Activated naive CD8-positive, alpha-beta T cell treated with anti-CD3 and anti-CD28 coated beads, Interleukin-2, amount 50 U/mL, for 24 hours (primary cell): ENCODE measurements around the gene KRTAP16-1.

Experiments used
- ATAC-seq: fragments of 150-1000 bp; cut with Tn5 transposase; one replicate; pipeline ENCODE4 v1.10.0; 2021
- DNase-seq: peaks from one replicate; pipeline ENCODE4 v3.0.0; 2021
- H3K27ac Mint-ChIP-seq: one replicate; pipeline ENCODE4 v1.8.0; 2021; ENCODE audit warnings: mild to moderate bottlenecking, mixed read lengths
- H3K27me3 Mint-ChIP-seq: one replicate; pipeline ENCODE4 v1.8.0; 2021; ENCODE audit warnings: mixed read lengths
- H3K36me3 Mint-ChIP-seq: one replicate; pipeline ENCODE4 v1.8.0; 2021; ENCODE audit warnings: low read depth, mixed read lengths
- H3K4me1 Mint-ChIP-seq: one replicate; pipeline ENCODE4 v1.8.0; 2021; ENCODE audit warnings: mixed read lengths
- H3K4me3 Mint-ChIP-seq: one replicate; pipeline ENCODE4 v1.8.0; 2021; ENCODE audit warnings: mild to moderate bottlenecking, moderate library complexity, mixed read lengths
- H3K9me3 Mint-ChIP-seq: one replicate; pipeline ENCODE4 v1.8.0; 2021; ENCODE audit warnings: mixed read lengths

KRTAP16-1 gene

GRCh38 chr17:41338961-41339485, 29.9 kb upstream of the KRTAP16-1 start:
- peaks cover 65% of the 10 kb centered on the region for H3K4me1 Mint-ChIP-seq
- DNase-seq = no peak
- H3K27ac Mint-ChIP-seq = no peak overlapping the region
- H3K36me3 Mint-ChIP-seq = peaks cover 5% of the 10 kb centered on the region
- ATAC-seq = peak; percentile 55
- H3K27me3 Mint-ChIP-seq = peaks cover 2% of the 10 kb centered on the region
- H3K9me3 Mint-ChIP-seq = peaks cover 6% of the 10 kb centered on the region
- H3K4me3 Mint-ChIP-seq = no peak overlapping the region

GRCh38 chr17:41335747-41336146, 26.6 kb upstream of the KRTAP16-1 start:
- peaks cover 2% of the 10 kb centered on the region for H3K27me3 Mint-ChIP-seq
- ATAC-seq = no peak
- H3K9me3 Mint-ChIP-seq = no peaks in the 10 kb centered on the region
- H3K4me1 Mint-ChIP-seq = peaks cover 50% of the 10 kb centered on the region
- H3K4me3 Mint-ChIP-seq = no peak overlapping the region
- DNase-seq = no peak
- H3K36me3 Mint-ChIP-seq = no peaks in the 10 kb centered on the region
- H3K27ac Mint-ChIP-seq = no peak overlapping the region

GRCh38 chr17:41334385-41335305, 25.5 kb upstream of the KRTAP16-1 start:
- H3K9me3 Mint-ChIP-seq = no peaks in the 10 kb centered on the region
- ATAC-seq (no peak), DNase-seq (peak; percentile 12)

GRCh38 chr17:41333836-41334235, 24.7 kb upstream of the KRTAP16-1 start:
- ATAC-seq (no peak), DNase-seq (no peak)
- no peaks in the 10 kb centered on the region for H3K27me3 Mint-ChIP-seq
- no peak overlapping the region for H3K4me3 Mint-ChIP-seq
- H3K36me3 Mint-ChIP-seq = no peaks in the 10 kb centered on the region
- H3K4me1 Mint-ChIP-seq = peaks cover 31% of the 10 kb centered on the region
- no peak overlapping the region for H3K27ac Mint-ChIP-seq
- H3K9me3 Mint-ChIP-seq = no peaks in the 10 kb centered on the region

More at GRCh38 chr17:41334385-41335305, 25.5 kb upstream of the KRTAP16-1 start:
- Mint-ChIP-seq H3K4me3 (no peak overlapping the region), H3K27ac (no peak overlapping the region), H3K36me3 (no peaks in the 10 kb centered on the region), H3K27me3 (no peaks in the 10 kb centered on the region), H3K4me1 (peaks cover 39% of the 10 kb centered on the region)

GRCh38 chr17:41333098-41333497, 24.0 kb upstream of the KRTAP16-1 start:
- Mint-ChIP-seq H3K4me3 (no peak overlapping the region), H3K4me1 (peaks cover 29% of the 10 kb centered on the region), H3K9me3 (no peaks in the 10 kb centered on the region), H3K27me3 (no peaks in the 10 kb centered on the region), H3K27ac (no peak overlapping the region), H3K36me3 (no peaks in the 10 kb centered on the region)
- ATAC-seq = no peak
- no peak for DNase-seq

GRCh38 chr17:41332239-41332638, 23.1 kb upstream of the KRTAP16-1 start:
- no peak for DNase-seq
- H3K4me3 Mint-ChIP-seq = no peak overlapping the region
- no peak overlapping the region for H3K27ac Mint-ChIP-seq
- no peak for ATAC-seq
- H3K9me3 Mint-ChIP-seq = no peaks in the 10 kb centered on the region
- no peaks in the 10 kb centered on the region for H3K36me3 Mint-ChIP-seq
- H3K4me1 Mint-ChIP-seq = peaks cover 29% of the 10 kb centered on the region
- no peaks in the 10 kb centered on the region for H3K27me3 Mint-ChIP-seq

GRCh38 chr17:41331606-41332005, 22.5 kb upstream of the KRTAP16-1 start:
- H3K4me1 Mint-ChIP-seq = peaks cover 35% of the 10 kb centered on the region
- H3K4me3 Mint-ChIP-seq = no peak overlapping the region
- H3K27ac Mint-ChIP-seq = no peak overlapping the region
- no peaks in the 10 kb centered on the region for H3K27me3 Mint-ChIP-seq
- DNase-seq = no peak
- ATAC-seq = no peak
- no peaks in the 10 kb centered on the region for H3K9me3 Mint-ChIP-seq
- H3K36me3 Mint-ChIP-seq = no peaks in the 10 kb centered on the region

GRCh38 chr17:41329279-41329948, 20.3 kb upstream of the KRTAP16-1 start:
- Mint-ChIP-seq H3K36me3 (no peaks in the 10 kb centered on the region), H3K9me3 (no peaks in the 10 kb centered on the region), H3K27me3 (no peaks in the 10 kb centered on the region), H3K4me1 (peaks cover 24% of the 10 kb centered on the region), H3K27ac (no peak overlapping the region), H3K4me3 (no peak overlapping the region)
- DNase-seq (peak; percentile 31), ATAC-seq (no peak)

GRCh38 chr17:41328207-41328606, 19.1 kb upstream of the KRTAP16-1 start:
- Mint-ChIP-seq H3K9me3 (no peaks in the 10 kb centered on the region), H3K27me3 (no peaks in the 10 kb centered on the region), H3K4me1 (peaks cover 24% of the 10 kb centered on the region), H3K27ac (no peak overlapping the region), H3K36me3 (no peaks in the 10 kb centered on the region), H3K4me3 (no peak overlapping the region)
- no peak for DNase-seq
- ATAC-seq = no peak

GRCh38 chr17:41327411-41328120, 18.5 kb upstream of the KRTAP16-1 start:
- Mint-ChIP-seq H3K27me3 (no peaks in the 10 kb centered on the region), H3K27ac (no peak overlapping the region), H3K9me3 (no peaks in the 10 kb centered on the region), H3K4me1 (peaks cover 27% of the 10 kb centered on the region), H3K36me3 (no peaks in the 10 kb centered on the region), H3K4me3 (no peak overlapping the region)
- DNase-seq (no peak), ATAC-seq (no peak)

- DNase-seq (no peak), ATAC-seq (no peak)
- Mint-ChIP-seq H3K27ac (no peak overlapping the region), H3K9me3 (no peaks in the 10 kb centered on the region), H3K4me1 (peaks cover 34% of the 10 kb centered on the region), H3K4me3 (no peak overlapping the region), H3K36me3 (no peaks in the 10 kb centered on the region), H3K27me3 (no peaks in the 10 kb centered on the region)
These were observed 17.4 kb upstream of the KRTAP16-1 start for GRCh38 chr17:41326173-41327145.

- Mint-ChIP-seq H3K27me3 (no peaks in the 10 kb centered on the region), H3K4me1 (peaks cover 34% of the 10 kb centered on the region), H3K27ac (no peak overlapping the region), H3K9me3 (no peaks in the 10 kb centered on the region), H3K36me3 (no peaks in the 10 kb centered on the region), H3K4me3 (no peak overlapping the region)
- DNase-seq (no peak), ATAC-seq (no peak)
These were observed 16.5 kb upstream of the KRTAP16-1 start for GRCh38 chr17:41325611-41326010.

- no peak overlapping the region for H3K27ac Mint-ChIP-seq
- DNase-seq (no peak), ATAC-seq (no peak)
- peaks cover under 1% of the 10 kb centered on the region for H3K36me3 Mint-ChIP-seq
- H3K4me1 Mint-ChIP-seq = peaks cover 34% of the 10 kb centered on the region
- H3K27me3 Mint-ChIP-seq = no peaks in the 10 kb centered on the region
- H3K9me3 Mint-ChIP-seq = peaks cover under 1% of the 10 kb centered on the region
- no peak overlapping the region for H3K4me3 Mint-ChIP-seq
These were observed 16.0 kb upstream of the KRTAP16-1 start for GRCh38 chr17:41325126-41325525.
